CD4-positive, alpha-beta T cell treated with Interleukin-6 at 100 ng/mL for 8 hours (primary cell): ENCODE measurements around the gene SELENOO.

Source experiments
- DNase-seq: peaks from one replicate; pipeline ENCODE4 v3.0.0-alpha.2; 2020; ENCODE audit warnings: mixed read lengths, low spot score

Gene SELENOO

DNA sequence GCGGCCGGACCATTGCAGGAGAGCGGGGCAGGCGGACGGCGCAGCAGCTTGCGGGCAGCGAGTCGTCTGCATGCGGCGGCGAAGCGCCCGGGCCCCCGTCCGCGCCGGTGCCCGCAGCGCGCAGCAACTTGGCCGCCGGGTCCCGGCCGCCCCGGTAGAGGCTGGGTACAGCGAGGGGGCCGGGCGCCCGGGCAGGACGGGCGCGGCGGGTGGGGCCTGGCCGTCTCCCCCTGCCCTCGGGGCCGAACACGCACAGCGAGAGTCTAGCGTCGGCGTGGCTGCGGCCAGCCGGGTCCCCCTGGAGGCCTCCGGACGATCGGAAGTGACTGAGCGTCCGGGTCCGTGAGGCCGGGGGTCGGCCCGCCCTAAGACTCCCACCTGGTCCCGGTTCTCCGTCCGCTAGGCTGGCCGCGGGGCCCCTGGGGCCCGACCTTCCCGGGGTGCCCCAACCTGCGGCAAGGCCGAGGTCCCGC, 15.9 kb upstream of the SELENOO start:
- DNase-seq = no peak

DNA sequence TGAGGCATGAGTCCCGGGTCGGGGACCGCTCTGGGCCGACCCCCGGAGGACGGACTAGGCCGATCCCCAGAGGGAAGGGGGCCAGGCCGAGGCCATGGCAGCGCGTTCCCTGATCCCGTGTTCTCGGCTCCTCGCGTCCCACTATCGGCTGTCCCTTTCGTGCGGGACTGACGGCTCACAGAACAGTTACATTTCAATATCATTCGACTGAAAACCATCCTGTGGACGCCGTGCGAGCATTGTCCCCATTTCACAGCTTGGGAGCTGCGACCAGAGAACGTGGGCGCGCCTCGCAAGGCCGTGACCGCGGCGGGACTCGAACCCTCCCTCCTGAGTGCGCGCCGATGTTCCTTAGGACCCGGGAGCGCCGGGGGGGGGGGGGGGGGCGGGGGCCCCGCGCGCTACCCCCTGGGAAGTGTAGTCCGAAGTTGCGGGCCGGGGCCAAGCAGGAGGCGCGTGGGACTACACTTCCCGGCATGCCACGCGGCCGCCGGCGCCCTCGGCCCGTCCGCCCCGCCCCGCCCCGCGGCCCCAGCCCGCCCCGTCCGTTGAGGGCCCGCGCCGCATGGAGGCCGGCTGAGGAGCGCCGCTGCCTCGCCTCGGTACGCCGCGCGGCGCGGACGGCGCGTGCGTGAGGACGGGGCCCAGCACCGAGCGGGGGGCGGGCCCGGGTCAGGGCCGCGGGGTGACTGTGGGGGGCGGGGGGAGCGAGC, 15.3 kb upstream of the SELENOO start, which contains the start of gene TRABD:
TSS of gene TRABD (plus strand) at position 539 of the 713 bp plus-strand sequence. CDS start 7,148 bp downstream, outside the sequence.
- DNase-seq = peak; percentile 92

DNA sequence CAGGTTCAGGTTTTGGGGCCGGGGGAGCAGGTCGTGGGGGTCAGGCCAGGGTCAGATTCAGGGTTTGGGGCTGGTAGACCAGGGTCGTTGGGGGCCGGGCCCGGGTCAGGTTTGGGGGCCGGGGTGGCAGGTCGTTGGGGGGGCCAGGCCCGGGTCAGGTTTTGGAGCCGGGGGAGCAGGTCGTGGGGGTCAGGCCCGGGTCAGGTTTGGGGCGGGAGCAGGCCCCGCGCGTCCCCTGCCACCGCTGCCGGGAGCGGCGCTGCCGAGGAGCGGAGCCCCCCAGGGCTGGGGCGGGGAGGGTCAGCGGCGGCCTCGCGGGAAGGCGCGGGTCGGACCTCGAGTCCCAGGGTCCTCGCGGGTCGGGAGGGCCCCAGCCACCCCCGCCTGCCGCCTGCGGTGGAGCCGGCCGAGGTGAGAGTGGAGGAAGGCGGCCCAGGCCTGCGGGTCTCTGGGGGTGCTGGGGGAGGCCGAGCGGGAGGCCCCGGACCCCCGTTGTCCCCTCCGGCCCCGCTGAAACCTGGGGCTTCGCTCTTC, 14.6 kb upstream of the SELENOO start:
- no peak for DNase-seq

DNA sequence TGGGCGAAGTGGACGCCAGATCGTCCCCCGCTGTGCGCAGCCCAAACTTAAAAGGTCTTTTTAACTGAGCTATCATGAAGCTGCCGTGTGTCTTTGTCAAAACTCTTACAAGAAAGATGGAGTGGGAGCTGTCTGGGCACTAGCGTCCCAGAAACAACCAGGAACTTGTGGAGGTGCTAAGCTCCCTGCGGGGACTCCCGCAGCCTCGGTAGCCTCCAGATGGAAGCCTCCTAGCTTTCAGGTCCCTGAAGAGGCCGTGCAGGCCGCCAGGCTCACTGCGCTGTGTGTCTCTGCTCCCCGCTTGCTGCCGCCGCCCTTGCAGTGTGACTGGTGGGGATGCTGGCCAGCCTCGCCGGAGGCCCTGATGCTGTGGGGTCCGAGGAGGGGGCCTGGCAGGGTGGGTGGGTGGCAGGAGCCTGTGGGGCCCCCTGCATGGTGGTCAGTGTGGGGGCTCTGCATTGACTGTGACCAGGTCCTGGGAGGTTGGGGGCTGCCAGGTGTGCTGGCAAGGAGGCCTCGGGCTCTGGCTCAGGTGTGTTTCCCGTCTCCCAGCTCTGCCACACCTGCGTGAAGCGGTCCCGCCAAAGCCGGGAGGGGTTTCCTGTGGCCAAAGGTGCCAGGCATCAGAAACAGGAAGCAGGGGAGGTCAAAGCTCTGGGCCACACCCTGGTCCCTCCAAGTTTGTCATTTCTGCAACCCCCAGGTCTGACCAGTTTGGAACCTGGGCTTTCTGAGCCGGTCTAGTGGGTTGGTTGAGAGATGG, 13.9 kb upstream of the SELENOO start:
- no peak for DNase-seq

DNA sequence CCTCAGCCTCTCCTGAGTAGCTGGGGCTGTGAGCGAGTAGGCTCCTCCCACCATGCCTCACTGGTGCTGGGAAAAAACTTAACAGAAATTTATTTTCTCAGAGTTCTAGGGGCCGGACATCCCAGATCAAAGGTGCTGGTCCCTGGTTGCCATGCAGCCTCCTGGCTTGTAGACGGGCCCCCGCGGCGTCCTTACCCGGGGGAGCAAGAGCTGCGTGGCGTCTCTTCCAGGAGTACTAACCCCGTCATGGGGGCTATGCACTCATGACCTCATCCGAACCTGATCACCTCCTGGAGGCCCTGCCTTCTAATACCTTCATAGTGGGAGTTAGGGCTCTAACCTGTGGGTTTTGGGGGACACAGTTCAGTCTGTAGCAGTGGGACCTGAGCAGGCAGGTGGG, 12.5 kb upstream of the SELENOO start:
- DNase-seq = no peak

DNA sequence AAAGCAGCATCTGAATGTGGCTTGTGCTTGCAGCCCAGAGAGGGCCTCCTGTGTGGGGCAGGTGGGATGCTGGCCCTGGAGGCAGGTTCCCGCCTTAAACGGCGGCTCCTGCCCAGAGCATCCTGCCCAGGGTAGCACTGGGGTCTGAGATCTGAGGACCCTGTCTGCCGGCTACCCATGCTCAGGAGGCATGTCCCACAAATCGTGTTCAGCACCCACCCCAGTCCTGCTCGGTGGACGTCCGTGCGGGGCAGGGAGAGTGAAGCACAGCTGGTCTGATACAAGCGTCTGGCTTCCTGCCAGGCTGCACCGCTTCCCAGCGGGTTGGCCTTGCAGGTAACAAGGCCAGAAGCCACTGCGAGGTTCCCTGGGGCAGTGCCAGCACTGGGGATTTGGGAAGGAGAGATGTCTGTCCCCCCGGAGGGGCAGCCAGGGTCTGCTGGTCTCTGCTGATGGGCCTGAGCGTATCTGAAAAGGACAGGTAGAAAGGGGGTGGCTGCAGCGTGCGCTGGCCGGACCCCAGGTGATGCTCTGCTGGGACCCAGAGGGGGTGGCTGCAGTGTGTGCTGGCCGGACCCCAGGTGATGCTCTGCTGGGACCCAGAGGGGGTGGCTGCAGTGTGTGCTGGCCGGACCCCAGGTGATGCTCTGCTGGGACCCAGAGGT, 11.5 kb upstream of the SELENOO start:
- DNase-seq = no peak

DNA sequence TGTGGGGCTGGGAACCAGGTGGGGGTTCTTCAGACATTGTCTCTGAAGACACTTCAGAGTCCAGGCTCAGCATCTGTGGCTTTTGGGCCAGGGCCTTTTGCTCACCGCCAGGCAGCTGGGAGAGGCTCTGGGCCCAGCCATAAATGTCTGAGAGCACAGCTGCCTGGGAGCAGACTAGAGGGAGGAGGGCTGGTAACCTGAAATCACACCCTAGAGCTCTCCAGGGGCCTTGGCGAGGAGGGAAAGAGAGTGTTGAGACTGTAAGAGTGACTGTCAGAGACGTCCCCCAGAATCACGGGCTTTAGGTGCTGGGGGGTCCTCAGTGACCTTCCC, 11.0 kb upstream of the SELENOO start:
- no peak for DNase-seq

DNA sequence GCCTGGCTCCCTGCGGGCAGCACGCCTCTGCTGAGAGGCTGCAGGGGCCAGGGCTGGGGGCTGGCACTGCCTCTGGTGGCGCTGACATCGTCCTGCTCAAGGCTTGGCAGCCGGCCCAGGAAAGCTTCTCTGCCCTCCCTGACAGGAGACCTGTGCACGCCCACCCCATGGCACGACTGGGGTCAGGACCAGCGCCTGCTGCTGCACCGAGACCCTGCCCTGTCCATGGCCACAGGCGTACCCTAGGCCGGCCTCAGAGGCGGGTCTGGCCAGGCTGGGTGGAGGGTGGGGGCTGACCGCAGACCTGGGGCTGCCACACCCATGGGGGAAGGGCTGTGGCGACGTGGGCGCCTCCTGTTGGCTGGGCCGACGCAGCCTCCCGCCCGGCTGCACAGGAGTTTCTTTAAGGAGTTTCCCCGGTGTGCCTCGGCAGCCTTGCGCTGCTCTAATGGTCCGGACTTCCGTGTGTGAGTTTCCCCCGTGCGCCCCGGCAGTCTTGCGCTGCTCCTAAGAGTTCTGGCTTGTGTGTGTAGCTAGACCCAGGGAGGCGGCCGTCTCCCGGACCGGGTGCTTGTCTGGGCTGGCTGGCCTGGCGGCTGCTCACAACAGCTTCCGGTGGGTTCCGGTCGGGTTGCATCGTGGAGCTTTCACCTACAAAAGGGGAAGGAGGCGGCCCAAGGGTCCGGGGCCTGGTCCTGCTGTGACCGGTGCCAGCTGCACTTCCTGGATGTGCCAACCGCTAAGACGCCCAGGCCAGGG, 10.4 kb upstream of the SELENOO start:
- peak; percentile 84 for DNase-seq

DNA sequence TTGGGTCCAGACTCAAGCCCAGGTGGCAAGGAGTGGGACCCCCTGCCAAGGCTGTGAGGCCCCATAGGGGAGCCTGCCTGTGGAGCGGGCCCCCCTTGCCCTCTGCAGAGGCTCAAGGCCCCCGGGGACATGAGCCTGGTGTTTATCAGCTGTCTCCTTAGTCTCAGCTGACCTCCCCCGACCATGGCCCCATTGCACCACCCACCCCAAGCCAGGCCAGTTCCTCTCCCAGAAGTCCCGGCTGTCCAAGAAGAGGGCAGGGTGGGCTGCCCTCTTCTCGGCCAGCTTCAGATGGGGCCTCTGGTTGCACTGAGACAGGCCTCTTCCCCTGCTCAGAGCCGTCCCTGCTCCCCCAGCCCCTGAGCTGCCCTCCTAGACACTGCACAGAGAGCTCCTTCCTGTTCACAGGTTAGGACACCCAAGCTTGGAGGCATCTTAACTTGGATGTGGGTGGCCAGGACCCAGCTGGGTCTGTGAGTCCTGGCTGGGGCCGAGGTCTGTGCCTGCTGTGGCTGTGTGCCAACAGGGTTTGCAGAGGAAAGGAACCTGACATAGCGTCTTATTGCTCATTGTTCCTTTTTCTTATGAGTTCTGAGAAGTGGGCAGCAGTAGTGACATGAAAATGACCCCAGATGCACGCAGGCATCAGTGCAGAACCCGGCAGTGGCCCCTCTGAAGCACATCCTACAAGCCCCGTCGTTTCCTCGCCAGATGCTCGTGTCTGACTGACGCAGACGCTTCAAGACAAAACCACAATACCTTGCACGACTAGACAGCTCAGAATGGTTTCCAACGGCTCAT, 9.7 kb upstream of the SELENOO start:
- peak; percentile 81 for DNase-seq

DNA sequence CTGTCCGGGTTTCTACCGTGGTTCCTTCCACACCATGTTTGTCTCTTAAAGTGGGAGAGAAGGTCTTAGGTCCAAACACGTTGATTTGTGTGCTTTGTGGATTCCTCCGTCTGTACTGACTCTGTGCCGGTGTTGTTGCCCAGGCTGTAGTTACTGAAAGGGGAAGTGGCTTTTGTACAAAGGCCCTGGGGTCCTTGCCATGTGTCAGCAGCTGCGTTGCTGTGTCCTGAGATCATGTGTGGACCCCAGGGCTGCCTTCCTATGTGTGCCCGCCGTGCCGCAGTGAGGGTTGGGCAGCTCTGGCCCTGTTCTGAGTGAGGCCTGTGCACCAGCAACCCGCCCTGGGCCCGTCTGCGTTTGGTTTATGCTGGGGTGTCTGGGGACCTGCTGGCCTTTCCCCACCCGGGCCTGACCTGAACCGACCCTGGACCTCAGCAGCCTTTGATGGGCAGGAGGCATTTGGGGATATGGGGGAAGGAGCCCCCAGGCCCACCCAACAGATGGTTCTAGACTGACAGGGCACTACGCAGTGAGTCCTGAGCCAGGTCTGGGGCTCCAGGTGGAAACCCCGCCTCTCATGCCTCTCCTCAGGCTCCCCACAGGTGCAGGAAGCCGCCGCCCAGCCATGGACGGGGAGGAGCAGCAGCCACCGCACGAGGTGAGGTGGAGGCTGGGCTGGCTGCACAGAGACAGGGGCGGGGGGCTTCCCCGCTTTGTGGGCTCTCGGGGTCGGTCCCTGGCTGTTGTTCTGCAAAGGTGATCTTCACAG, 8.2 kb upstream of the SELENOO start:
- DNase-seq = peak; percentile 66

DNA sequence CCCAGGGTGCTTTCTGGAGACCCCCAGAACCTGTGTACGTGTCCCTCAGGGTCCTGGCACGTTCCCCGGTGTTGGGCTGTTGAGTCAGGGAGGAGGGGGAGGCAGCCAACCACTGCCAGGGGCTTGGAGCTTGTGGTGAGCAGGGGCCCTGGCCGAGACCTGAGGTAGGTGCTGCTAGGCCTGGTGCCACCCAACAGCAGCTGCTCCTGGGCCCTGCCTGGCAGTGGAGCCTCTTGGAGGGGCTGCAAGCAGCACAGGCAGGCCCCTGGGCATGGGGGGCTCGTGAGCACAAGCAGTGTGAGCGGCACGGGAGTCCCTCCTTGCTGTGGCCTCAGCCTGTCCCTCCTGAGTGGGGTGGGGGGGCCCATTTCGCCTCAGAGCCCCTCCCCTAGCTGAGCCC, 7.2 kb upstream of the SELENOO start:
- DNase-seq = no peak

DNA sequence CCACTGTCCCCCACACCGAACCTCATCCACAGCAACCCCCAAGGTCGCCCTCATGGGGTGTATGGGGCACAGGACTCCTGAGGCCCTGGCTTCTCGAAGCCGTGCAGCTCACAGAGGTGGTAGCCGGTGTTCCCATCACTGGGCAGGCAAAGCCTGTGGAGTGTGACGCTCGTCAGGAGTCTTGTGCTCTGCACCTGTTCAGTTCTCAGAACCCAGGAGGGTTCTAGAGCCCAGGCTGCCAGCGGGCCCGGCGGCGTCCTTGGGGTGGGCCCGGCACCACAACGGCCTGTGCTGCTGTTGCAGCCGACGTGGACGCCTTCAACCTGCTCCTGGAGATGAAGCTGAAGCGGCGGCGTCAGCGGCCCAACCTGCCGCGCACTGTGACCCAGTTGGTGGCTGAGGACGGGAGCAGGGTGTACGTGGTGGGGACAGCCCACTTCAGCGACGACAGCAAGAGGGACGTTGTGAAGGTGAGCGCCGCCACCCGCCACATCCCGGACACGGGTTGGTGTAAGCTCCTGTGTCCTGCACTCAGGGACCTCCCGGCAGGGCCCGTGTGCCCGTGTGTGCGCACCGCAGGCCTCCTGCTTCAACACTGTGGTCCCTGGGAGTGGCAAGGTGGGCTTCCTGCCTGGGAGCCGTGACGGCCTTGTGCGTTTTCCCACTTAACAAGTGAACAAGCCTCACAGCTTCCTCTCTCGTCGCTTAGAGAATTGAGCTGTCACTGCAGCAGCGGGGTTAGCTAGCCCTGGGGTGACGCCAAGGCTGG, 6.6 kb upstream of the SELENOO start:
- DNase-seq = no peak

DNA sequence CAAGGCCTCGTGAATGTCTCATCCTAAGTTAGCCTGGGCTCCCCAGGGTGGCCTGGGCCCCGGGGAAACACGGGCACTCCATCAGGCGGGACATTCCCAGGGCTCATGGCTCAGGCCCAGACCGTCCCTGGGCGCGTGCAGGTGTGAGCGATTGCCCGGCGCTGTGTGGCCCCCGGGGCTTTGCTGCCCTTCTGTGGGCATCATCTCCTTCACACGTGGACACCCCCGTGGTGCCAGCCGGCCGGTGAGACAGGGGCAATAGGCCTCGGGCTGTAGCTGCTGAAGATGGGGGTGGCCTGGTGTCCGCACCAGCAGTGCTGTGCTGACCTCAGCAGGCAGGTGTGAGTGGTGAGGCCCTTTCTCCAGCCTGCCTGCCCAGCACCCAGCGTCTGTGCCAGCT, 4.6 kb upstream of the SELENOO start:
- no peak for DNase-seq

DNA sequence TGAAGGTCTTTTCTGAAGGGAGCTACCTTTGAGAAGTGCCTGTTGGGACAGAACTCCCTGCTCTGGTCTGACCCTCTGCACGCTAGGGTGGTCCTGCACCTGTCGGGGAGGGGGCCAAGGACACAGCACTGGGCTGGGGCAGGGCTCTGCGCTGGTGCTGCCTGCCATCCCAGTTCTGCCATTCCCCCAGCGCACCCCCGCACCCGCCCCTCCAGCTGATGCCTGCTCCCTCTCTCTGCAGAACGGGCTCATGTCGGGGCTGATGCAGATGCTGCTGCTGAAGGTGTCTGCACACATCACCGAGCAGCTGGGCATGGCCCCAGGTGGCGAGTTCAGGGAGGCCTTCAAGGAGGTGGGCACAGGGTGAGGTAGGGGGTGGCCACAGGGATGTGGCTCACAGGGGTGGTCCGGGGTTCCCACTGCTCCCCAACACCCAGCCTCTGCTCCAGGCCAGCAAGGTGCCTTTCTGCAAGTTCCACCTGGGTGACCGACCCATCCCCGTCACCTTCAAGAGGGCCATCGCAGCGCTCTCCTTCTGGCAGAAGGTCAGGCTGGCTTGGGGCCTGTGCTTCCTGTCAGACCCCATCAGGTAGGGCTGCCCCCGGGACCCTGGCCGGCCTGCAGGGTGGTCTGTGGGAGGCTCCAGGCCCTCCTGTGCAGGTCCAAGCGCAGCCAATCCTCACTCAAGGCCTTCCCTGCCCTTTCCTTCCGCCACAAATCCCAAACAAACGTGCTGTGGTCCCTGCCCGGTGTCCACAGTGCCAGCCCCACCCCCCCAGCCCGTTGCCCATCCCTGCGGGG, 3.6 kb upstream of the SELENOO start:
- DNase-seq = no peak

DNA sequence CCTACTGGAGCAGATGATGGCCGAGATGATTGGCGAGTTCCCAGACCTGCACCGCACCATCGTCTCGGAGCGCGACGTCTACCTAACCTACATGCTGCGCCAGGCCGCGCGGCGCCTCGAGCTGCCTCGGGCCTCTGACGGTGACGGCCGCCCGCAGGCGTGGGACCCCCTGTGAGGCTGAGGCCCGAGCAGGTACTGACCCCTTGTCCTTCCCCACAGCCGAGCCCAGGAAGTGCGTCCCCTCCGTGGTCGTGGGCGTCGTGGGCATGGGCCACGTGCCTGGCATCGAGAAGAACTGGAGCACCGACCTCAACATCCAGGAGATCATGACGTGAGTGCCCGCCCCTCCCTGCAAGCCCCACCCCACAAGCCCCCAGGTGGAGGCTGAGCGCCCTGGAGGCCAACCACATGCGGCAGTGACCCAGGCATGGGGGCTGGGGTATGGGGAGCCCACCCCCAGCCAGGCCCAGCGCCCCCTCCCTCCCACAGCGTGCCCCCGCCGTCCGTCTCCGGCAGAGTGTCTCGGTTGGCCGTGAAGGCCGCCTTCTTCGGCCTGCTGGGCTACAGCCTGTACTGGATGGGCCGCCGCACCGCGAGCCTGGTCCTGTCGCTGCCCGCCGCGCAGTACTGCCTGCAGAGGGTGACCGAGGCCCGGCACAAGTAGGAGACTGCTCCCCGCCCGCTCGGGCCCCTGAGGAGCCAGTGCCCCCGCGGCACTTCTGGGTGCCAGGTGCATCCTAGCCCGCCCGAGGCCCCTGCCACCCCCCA, 2.8 kb upstream of the SELENOO start:
- DNase-seq = no peak

DNA sequence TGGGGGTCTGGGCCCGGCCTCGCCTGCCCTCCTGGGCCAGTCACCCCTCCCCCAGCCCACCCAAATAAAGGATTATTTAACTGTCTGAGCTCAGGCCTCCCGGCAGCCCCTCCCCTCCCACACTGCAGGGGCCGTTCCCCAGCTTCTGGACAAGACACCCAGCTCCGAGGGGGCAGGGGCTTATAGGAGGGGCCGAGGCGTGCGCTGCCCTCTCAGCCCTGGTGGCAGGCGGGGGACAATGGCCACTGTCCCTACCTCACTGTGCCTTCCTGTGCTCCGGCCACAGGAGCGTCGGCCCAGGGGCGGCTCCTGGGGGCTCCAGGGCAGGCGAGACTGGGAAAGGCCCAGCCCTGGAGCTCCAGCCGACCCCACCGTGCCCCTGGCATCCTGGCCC, 2.2 kb upstream of the SELENOO start:
- no peak for DNase-seq

DNA sequence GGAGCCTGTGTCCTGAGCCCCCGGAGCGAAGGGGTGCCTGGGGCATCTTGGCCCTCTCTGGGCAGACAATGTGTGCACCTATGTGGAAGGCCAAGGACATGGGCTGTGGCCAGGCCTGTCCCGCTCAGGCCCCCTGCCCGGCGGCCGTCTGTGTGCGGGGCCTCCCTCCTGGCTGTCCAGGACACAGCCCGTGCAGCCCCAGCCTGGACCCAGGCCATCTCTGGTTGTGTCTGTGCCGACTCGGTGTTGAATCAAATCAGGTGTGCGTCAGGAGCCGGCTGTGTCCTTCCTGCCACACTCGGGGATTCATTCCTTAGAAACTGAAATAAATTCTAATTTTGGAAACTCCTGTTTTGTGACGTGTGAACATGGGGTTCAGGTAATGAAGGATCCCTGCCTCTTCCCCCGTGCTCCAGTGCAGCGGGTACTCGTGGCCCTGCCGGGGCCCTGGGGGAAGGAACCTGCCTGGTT, 1.5 kb upstream of the SELENOO start:
- no peak for DNase-seq
